Tibial nerve (tissue), 4 donors: ENCODE measurements around the gene TMEM132D. TPM values are rescaled to one million over a fixed set of nuclear protein-coding genes. Genes with fewer than 3 reads are reported as not detected.

Source experiments
- DNase-seq, 2 donors: peaks; one replicate each; pipeline ENCODE4 v3.0.0-alpha.2; 2019; ENCODE audit warnings: low spot score in 2 of 2
- H3K27ac ChIP-seq, 4 donors: fragments of 200-600 bp; sonication (generic) in 3 of 4; one replicate each; pipeline ENCODE4 v1.5.1; 2017 to 2019; ENCODE audit warnings: mild to moderate bottlenecking in 1 of 4
- H3K27me3 ChIP-seq, 2 donors: fragments of 200-600 bp; sonication (generic) in 1 of 2; one replicate each; pipeline versions ENCODE4 v1.5.1 to v1.6.0; 2017 to 2019
- H3K36me3 ChIP-seq, 3 donors: fragments of 200-600 bp; sonication (generic); one replicate each; pipeline ENCODE4 v1.5.1; 2018 to 2019
- H3K4me1 ChIP-seq, 4 donors: fragments of 200-600 bp; sonication (generic) in 3 of 4; one replicate each; pipeline ENCODE4 v1.5.1; 2017 to 2019
- H3K4me3 ChIP-seq, 4 donors: fragments of 200-600 bp; sonication (generic) in 3 of 4; one replicate each; pipeline ENCODE4 v1.5.1; 2017 to 2019; ENCODE audit warnings: mild to moderate bottlenecking in 1 of 4, moderate library complexity in 1 of 4
- H3K9me3 ChIP-seq, 4 donors: fragments of 200-600 bp; sonication (generic) in 3 of 4; one replicate each; pipeline ENCODE4 v1.5.1; 2017 to 2019
- EP300 ChIP-seq, 2 donors: sonication (generic); formaldehyde crosslinking; IDR thresholded peaks; one replicate each; pipeline ENCODE4 v1.6.1; 2017; ENCODE audit warnings: antibody characterized with exemption in 2 of 2, mild to moderate bottlenecking in 1 of 2
- POLR2A ChIP-seq, 2 donors: fragments of 450-650 bp; IDR thresholded peaks; one replicate each; pipeline ENCODE4 v1.6.1; 2017; ENCODE audit warnings: antibody characterized with exemption in 2 of 2, mild to moderate bottlenecking in 2 of 2, moderate library complexity in 2 of 2
- WGBS, 2 donors: methylation state at CpG; one replicate each; pipeline ENCODE4 v1.1.5; 2018; 5-methylcytosine and 5-hydroxymethylcytosine counted together
- small RNA-seq: library from RNA; depleted of rRNA; stranded (forward); fragments of <200 nt; gene quantifications from one replicate; pipeline ENCODE3, GENCODE V24; 2016
- total RNA-seq, 4 donors: library from RNA; depleted of rRNA; stranded (reverse); fragments of >200 nt; gene quantifications; one replicate each; pipeline ENCODE4 v1.1.0, GENCODE V29; 2016
- TF ChIP-seq, protein P1 (sequence below), 5 experiments: fragments of 200-600 bp in 3 of 5; fragments of 450-650 bp in 2 of 5; sonication (generic) in 3 of 5; IDR thresholded peaks; one replicate each; pipeline ENCODE4 v1.5.1; 2016 to 2019; ENCODE audit warnings: antibody characterized with exemption in 5 of 5, mild to moderate bottlenecking in 3 of 5, moderate library complexity in 2 of 5

Gene TMEM132D
- total RNA-seq, 4 donors from 2014 or later, result under 0.01 to 0.21 TPM; not detected in 2

DNA sequence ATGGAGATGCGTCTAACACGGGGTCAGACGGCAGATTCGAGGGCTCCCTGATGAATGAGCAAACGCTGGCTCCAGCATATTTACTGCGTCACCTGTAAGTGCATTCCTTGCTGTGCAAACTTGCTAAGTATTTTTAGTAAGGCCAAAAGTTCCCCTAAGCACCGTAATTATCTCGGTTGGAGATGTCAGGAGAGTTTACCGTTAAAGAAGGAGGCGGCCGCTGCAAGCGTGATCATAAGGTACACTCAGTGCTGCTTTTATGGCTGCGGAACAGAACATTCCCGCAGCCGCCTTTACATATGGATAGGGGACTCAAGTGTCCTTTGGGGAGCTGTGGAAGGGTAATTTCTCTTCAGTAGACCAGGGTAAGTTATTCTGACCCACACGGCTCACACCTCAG, 875.0 kb downstream of the TMEM132D start:
- DNase-seq, result no peak
- Histone ChIP-seq H3K27ac (no peak overlapping the region), H3K27me3 (no peaks in the 10 kb centered on the region), H3K9me3 (peaks cover 0 to 9% (median 0%) of the 10 kb centered on the region in 4 donors), H3K4me3 (no peak overlapping the region), H3K36me3 (no peaks in the 10 kb centered on the region), H3K4me1 (no peaks in the 10 kb centered on the region)
- TF ChIP-seq, protein P1, sequence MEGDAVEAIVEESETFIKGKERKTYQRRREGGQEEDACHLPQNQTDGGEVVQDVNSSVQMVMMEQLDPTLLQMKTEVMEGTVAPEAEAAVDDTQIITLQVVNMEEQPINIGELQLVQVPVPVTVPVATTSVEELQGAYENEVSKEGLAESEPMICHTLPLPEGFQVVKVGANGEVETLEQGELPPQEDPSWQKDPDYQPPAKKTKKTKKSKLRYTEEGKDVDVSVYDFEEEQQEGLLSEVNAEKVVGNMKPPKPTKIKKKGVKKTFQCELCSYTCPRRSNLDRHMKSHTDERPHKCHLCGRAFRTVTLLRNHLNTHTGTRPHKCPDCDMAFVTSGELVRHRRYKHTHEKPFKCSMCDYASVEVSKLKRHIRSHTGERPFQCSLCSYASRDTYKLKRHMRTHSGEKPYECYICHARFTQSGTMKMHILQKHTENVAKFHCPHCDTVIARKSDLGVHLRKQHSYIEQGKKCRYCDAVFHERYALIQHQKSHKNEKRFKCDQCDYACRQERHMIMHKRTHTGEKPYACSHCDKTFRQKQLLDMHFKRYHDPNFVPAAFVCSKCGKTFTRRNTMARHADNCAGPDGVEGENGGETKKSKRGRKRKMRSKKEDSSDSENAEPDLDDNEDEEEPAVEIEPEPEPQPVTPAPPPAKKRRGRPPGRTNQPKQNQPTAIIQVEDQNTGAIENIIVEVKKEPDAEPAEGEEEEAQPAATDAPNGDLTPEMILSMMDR (IDR thresholded peaks at IDR 0.05), result no peak
- WGBS, 2 donors, result 32 to 42% methylated on average over 16 of the region's 16 CpGs

DNA sequence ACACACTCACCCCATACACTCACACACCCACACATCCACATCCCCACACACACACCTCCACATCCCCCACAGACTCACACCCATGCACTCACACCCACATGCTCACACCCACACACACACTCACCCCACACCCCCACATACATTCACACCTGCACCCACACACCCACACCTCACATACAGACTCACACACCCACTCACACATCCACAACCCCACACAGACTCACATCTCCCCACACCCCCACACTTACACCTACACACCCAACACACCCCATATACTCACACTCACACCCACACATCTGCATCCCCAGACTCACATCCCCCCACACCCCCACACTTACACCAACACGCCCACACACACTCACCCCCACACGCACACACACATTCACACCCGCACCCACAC, 878.8 kb downstream of the TMEM132D start:
- H3K4me3 ChIP-seq, result no peak overlapping the region
- TF ChIP-seq POLR2A (IDR thresholded peaks at IDR 0.05) (no peak), EP300 (IDR thresholded peaks at IDR 0.05) (no peak)
- TF ChIP-seq, protein P1 (IDR thresholded peaks at IDR 0.05), result no peak
- no peak overlapping the region for H3K27ac ChIP-seq
- peaks cover 0 to 18% (median 0%) of the 10 kb centered on the region in 4 donors for H3K9me3 ChIP-seq
- no peaks in the 10 kb centered on the region for H3K27me3 ChIP-seq
- WGBS, 2 donors, result 79 to 90% methylated on average over 3 of the region's 3 CpGs
- no peaks in the 10 kb centered on the region for H3K36me3 ChIP-seq
- H3K4me1 ChIP-seq, result no peaks in the 10 kb centered on the region
- no peak for DNase-seq

Small RNAs within 50 kb of the gene (small RNA-seq; reads per million reads assigned to genes)
- not detected for gene RF02271
